ENCODE measurements around the gene CUL3. TPM values are rescaled to one million over a fixed set of nuclear protein-coding genes. Genes with fewer than 3 reads are reported as not detected.

The CUL3 gene
- total RNA-seq, 1 donor from 2014 or later = 196 TPM

GRCh38 chr2:224601923-224602322, 16.8 kb upstream of the CUL3 start:
- Histone ChIP-seq H3K36me3 (no peaks in the 10 kb centered on the region), H4K20me1 (ENCODE audit: low read depth) (no peaks in the 10 kb centered on the region), H3K4me2 (no peak overlapping the region), H3K9ac (no peak overlapping the region), H2AFZ (replicated peaks) (no peak overlapping the region), H3F3A (ENCODE audit: low read depth) (no peaks in the 10 kb centered on the region), H3K4me3 (no peak overlapping the region), H3K79me2 (ENCODE audit: low read depth) (no peaks in the 10 kb centered on the region), H3K9me3 (ENCODE audit: low read depth) (no peaks in the 10 kb centered on the region), H3K27me3 (no peaks in the 10 kb centered on the region), H3K27ac (no peak overlapping the region), H3K4me1 (no peaks in the 10 kb centered on the region)
- H3K27ac Mint-ChIP-seq = no peak overlapping the region
- peaks cover 4% of the 10 kb centered on the region for H3K27me3 Mint-ChIP-seq (ENCODE audit: insufficient read depth, low read depth)
- H3K4me1 Mint-ChIP-seq = no peaks in the 10 kb centered on the region
- no peak for DNase-seq (ENCODE audit: low spot score)
- H3K9me3 Mint-ChIP-seq = peaks cover 2% of the 10 kb centered on the region
- TF ChIP-seq EZH2phosphoT487 (IDR thresholded peaks at IDR 0.05) = no peak
- no peak for TF ChIP-seq EZH2 (IDR thresholded peaks at IDR 0.05)
- no peaks in the 10 kb centered on the region for H3K36me3 Mint-ChIP-seq
- no peak overlapping the region for H3K4me3 Mint-ChIP-seq

GRCh38 chr2:224598678-224599077, 13.5 kb upstream of the CUL3 start:
- Histone ChIP-seq H3K9ac (no peak overlapping the region), H3K27me3 (no peaks in the 10 kb centered on the region), H3K36me3 (no peaks in the 10 kb centered on the region), H3K4me1 (no peaks in the 10 kb centered on the region), H3K27ac (no peak overlapping the region), H3F3A (ENCODE audit: low read depth) (no peaks in the 10 kb centered on the region), H3K9me3 (ENCODE audit: low read depth) (no peaks in the 10 kb centered on the region), H3K79me2 (ENCODE audit: low read depth) (no peaks in the 10 kb centered on the region), H2AFZ (replicated peaks) (no peak overlapping the region), H3K4me3 (no peak overlapping the region), H4K20me1 (ENCODE audit: low read depth) (no peaks in the 10 kb centered on the region), H3K4me2 (no peak overlapping the region)
- peaks cover 8% of the 10 kb centered on the region for H3K4me1 Mint-ChIP-seq
- DNase-seq (ENCODE audit: low spot score) = no peak
- no peaks in the 10 kb centered on the region for H3K9me3 Mint-ChIP-seq
- H3K27me3 Mint-ChIP-seq (ENCODE audit: insufficient read depth, low read depth) = no peaks in the 10 kb centered on the region
- H3K27ac Mint-ChIP-seq = no peak overlapping the region
- H3K36me3 Mint-ChIP-seq = no peaks in the 10 kb centered on the region
- no peak for TF ChIP-seq EZH2phosphoT487 (IDR thresholded peaks at IDR 0.05)
- TF ChIP-seq CTCF (IDR thresholded peaks at IDR 0.05) = no peak
- TF ChIP-seq EZH2 (IDR thresholded peaks at IDR 0.05) = no peak
- no peak overlapping the region for H3K4me3 Mint-ChIP-seq

- H3K27ac ChIP-seq = no peak overlapping the region
Measured at GRCh38 chr2:224596289-224596688, 11.1 kb upstream of the CUL3 start.

More at GRCh38 chr2:224596289-224596688, 11.1 kb upstream of the CUL3 start:
- no peaks in the 10 kb centered on the region for H3K79me2 ChIP-seq (ENCODE audit: low read depth)
- H3K36me3 ChIP-seq = no peaks in the 10 kb centered on the region
- no peaks in the 10 kb centered on the region for H4K20me1 ChIP-seq (ENCODE audit: low read depth)
- H3K9ac ChIP-seq = no peak overlapping the region
- H3K4me2 ChIP-seq = no peak overlapping the region
- H3K36me3 Mint-ChIP-seq = no peaks in the 10 kb centered on the region
- no peaks in the 10 kb centered on the region for H3K4me1 ChIP-seq
- H3K27me3 Mint-ChIP-seq (ENCODE audit: insufficient read depth, low read depth) = no peaks in the 10 kb centered on the region
- no peak for DNase-seq (ENCODE audit: low spot score)
- no peak overlapping the region for H3K27ac Mint-ChIP-seq
- no peak overlapping the region for H2AFZ ChIP-seq (replicated peaks)
- peaks cover 8% of the 10 kb centered on the region for H3K4me1 Mint-ChIP-seq
- no peak for TF ChIP-seq EZH2phosphoT487 (IDR thresholded peaks at IDR 0.05)
- TF ChIP-seq EZH2 (IDR thresholded peaks at IDR 0.05) = no peak
- no peak for TF ChIP-seq CTCF (IDR thresholded peaks at IDR 0.05)
- H3K4me3 ChIP-seq = no peak overlapping the region
- no peaks in the 10 kb centered on the region for H3K9me3 ChIP-seq (ENCODE audit: low read depth)
- no peaks in the 10 kb centered on the region for H3K9me3 Mint-ChIP-seq
- H3F3A ChIP-seq (ENCODE audit: low read depth) = no peaks in the 10 kb centered on the region
- H3K27me3 ChIP-seq = no peaks in the 10 kb centered on the region
- H3K4me3 Mint-ChIP-seq = no peak overlapping the region

Data from neural progenitor cell (in vitro differentiated cells).